DMS79 (cell line): ENCODE measurements around the gene C11orf97.
"Not testable (repeated sequence)": the region's sequence is repeated elsewhere in the genome, so short reads cannot be mapped to it uniquely, and the experiment has no call there.

ENCODE experiments used
- DNase-seq: peaks from one replicate; lab custom pipeline; 2025; lab: John Stamatoyannopoulos, UW

C11orf97 gene, protein sequence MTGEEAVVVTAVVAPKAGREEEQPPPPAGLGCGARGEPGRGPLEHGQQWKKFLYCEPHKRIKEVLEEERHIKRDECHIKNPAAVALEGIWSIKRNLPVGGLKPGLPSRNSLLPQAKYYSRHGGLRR

DNA sequence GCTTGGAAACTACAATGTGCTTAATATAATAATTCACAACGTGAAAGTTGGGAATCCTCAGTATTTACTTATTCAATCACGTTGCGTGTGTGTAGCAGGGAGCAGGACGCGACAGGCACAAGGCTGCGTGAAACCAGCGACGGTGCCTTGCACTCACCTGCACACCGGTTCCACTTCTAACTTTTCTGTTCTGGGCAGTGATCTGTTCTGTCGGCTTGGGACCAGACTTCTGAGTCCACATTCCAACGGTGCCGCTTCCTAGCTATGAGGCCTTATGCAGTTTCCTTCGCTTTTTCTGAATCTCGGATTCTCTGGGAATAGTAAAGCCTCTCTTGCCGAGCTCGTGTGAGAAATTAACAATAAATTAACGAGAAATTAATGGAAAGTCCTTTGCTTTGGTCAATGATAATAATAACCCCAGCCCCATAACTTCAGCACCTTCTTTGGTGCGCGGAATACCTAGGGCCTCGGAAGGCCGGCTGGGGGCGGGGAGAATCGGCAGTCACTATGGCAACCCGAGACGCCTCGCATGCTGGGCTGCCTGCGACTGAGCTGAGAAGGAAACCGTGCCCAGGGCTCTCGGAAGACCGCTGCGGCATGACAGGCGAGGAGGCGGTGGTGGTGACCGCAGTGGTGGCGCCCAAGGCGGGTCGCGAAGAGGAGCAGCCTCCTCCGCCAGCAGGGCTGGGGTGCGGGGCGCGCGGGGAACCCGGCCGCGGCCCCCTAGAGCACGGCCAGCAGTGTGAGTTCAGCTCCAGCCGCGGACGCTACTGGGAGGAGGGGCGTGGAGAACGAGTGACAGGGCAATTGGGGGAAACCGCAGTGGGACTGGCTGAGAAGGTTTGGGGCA lies at the start of gene C11orf97:
Gene C11orf97 (plus strand): TSS at position 530 of the 850 bp plus-strand sequence. CDS start 68 bp downstream, at position 598.
- DNase-seq: peak; percentile 51

DNA sequence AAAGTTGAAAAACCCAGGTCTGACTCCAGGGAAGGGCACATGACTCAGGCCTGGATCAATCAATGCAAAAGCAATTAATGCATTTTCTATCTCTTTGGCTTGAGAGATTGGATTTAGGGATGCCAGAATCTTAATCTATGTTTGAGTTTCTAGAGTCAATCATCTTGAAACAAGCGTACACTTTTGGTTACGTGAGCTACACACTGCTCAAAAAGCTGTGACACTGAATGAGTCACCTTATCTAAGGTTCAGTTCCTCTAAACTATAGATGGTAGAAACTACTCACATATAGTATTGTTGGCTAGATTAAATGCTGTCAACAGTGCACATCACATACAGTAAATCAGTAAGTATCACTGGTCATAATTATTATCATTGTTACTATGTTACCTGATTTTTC lies 42.8 kb upstream of the C11orf97 start:
- no peak for DNase-seq

DNA sequence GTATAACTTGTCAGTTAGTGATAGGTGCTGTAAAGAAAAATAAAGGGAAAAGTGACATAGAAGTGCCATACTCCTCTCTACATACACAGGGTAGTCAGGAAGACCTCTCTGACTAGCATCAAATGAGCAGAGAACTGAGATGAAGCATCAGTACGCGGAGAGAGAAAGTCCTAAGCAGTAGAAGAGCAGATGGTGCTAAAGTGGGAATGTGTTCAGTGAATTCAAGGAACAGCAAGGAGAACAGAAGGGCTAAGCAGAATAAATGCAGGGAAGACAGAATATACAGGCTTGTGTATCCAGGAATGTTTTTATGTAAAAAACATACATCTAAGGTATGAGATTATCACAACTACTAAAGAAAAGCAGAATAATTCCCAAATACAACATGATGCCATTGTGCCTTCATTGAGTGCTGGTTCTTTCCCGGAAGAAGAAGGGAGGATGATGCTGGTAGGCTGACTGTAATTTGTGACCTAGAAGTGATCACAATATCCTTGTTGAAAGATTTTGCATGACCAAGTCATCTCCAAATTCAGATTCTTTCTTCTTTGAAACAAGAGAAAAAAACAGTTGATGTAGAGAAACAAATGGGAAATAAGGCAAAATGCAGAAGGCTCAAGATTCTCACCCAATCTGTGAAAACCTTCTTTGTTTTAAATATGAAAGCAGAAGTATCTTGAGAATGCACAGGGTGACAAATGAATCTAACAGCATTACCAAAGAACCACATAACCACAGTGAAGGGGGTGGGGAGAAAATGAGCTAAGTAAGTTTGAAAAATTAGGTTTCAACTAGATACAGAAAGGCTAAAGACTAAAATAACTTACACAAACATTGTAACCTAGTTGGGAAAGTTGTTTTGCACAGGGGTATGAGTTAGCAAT lies 39.1 kb upstream of the C11orf97 start:
- DNase-seq: no peak

DNA sequence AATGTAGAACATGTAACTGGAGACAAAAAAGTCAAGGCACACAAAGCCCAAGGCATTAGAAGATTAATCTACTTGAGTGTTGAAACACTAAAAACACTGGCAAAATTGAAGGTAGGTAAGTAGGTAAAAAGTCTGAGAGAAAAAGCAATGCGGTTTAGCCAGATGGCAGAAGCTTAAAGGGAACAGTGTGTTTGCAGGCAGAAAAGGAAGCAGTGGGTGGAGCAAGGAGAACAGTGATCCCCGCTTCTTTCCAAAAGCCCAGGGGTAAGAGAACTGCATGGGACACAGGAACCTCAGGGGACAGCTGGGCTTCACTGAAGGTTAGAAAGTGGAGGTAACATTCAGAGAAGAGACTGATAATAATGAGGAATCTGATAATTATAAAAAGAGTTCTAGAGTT lies 34.6 kb upstream of the C11orf97 start:
- DNase-seq: no peak

DNA sequence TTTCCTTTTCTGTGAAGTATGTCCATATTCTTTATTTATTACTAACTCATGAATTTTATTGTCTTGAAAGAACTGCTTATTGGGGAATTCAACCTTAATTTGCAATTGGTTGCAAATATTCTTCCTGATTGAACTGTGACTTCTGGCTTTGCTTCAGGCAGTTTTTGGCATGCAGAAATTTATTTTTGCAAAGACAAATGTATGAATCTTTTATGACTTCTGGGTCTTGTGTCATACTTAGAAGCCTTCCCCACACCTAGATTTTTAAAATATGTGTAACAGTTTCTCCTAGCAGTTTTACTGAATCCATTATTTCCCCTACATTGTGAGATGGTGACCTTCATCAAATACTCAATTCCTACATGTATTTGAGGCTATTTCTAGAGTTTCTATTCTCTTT lies 30.9 kb upstream of the C11orf97 start:
- no peak for DNase-seq

DNA sequence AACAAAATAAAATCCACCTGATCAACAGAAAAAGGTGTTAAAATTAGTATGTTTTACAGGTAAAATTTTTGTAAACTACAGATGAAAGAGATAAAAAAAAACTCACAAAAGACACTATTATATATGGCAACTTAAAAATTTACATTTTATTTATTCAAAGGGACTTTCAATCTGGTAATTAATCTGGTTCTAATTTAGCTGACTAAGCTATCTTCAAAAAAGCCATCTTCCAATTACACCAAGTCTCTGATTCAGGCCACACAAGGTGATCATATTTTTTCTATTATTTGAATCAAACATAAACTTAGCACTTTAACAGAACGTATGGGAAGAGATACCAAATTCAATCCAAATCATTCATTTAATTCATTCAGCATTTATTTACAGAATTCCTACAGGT lies 26.2 kb upstream of the C11orf97 start:
- DNase-seq: no peak

DNA sequence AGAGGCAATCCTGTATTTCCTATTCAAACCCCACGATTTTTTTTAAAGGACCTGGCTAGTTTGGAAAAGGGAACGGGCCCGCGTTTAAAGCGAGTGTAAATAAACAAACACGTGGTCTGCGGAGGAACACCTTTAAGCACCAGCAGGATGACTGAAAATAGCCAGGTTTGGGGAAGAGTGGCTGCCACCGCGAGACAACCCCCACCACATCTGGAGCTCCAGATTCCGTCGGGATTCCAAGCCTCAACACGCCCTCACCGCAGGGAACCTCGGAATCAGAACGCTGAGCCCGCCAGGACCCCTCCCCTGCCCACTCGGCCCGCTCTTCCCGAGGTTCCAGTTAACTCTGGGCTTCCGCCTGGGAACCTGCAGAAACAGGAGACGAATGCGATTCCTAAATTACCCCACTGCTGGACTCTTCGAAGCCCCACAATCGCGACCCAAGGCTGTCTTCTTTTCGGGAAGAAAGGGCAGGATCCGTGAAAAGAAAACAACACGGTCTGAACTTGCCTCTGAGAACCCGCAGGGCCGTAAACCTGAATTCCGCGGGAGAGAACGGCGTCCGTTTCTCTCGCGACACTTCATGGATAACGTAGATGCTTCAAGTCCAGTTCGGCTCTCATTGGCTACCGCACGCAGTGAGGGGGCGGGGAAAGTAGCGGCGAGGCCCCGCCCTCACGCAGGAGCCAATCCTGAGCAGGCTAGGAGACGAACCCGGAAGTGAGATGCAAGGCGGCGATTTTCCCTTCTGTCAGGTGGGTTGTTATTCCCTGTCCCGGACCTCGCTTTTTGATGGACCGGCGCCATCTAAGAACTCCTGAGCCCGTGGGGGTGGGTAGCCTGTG lies 18.8 kb upstream of the C11orf97 start, which contains the start of the genes ANKRD49 and MRE11:
Gene ANKRD49 (plus strand): TSS at position 704 of the 845 bp plus-strand sequence. CDS start 2,710 bp downstream, outside the sequence.
Gene MRE11 (minus strand): TSS at position 564 of the 845 bp plus-strand sequence. CDS start 1,043 bp downstream, outside the sequence.
- DNase-seq: peak; percentile 99

DNA sequence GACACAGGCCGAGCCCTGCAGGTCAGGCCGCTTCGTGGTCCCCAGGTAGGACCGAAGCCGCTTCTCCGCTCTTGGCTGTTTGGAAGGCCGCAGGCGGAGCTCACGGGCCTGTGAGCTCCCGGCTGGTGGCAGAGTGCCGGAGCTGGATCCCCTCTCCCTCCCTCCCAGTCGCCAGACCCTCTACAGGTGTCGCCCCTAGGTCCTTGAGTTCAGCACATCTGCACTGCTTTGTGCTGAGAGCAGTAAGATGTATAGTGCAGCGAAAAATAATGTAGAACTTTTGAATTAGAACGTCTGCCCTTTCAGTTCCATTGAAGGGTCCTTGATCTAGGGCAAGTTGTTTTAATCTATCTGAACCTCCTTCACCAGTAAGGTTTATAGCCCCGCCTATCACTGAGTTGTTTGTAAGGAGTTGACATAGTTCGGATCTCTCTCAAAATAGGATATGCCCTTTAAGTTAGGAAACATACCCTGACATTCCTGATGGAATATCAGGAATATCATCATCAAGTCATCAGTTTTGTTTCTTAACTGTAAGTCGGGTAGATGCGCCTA lies 18.1 kb upstream of the C11orf97 start:
- no peak for DNase-seq

DNA sequence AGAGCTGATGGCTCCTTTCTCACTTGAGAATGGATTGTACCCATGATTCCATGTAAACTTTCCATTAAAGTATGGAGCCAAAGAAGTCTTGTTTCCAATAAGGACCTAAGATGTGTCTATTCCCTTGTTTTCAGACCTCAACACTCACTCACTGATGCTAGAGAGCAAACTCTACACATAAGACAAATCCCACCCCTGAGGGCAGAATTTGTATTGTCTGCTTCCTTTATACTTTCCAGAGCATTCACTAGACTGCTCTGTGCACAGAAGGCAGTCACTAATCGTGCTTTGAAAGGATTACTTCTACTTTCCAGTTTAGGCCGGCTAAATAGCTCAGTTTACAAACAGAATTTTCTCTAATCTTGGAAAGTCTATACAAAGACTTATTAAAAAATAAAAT lies 12.1 kb upstream of the C11orf97 start:
- DNase-seq: no peak

DNA sequence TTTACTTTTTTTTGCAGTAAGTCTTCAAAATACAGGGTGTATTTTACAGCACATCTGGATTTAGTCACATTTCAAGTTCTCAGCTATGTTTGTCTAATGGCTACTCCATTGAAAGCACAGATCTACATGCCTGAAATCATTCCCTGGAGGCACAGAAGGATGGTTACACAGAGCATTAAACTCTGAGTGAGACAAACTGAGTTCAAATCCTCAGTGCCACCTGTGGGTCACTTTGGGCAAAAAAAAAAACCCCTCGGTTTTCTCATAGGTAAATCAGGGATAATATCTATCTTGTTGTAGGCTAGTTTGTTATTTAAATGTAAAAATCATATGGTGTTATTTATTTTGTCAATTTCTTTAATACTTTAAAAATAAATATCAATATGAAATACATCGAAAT lies 10.7 kb upstream of the C11orf97 start:
- no peak for DNase-seq

DNA sequence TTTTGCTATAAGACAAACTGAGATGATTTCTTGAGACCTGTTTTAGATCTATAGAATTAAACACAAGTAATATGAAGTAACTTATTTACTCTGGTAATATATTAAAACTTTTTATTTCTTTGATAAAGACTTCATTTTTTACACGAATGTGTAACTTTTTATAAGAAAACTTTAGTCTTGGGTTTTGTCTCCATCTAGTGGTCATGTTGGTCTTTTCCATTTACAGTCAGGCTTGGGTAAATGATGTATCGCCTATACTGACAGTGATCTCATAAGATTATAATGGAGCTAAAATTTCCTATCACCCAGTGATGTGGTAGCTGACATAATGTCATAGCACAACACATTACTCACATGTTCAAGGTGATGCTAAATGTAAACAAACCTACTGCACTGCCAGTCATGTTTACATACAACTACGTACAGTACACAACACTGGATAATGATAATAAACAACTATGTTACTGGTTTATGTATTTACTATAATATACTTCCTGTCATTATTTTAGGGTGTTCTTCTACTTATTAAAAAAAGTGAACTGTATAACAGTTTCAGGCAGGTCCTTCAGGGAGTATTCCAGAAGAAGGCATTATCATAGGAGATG lies 7.5 kb upstream of the C11orf97 start:
- DNase-seq: no peak

DNA sequence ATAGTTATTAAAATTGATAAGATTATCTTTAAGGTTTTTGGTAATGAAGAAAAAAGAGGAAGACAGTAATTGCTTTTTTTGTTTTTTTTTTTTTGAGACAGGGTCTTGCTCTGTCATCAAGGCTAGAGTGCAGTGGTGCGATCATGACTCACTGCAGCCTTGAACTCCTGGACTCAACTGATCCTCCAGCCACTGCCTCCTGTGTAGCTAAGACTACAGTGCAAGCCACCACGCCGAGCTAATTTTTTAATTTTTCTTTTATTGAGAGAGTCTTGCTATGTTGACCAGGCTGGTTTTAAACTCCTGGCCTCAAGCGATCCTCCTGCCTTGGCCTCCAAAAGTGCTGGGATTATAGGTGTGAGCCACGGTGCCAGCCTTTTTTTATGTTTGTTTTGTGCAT lies 5.7 kb upstream of the C11orf97 start:
- not testable (repeated sequence) for DNase-seq

DNA sequence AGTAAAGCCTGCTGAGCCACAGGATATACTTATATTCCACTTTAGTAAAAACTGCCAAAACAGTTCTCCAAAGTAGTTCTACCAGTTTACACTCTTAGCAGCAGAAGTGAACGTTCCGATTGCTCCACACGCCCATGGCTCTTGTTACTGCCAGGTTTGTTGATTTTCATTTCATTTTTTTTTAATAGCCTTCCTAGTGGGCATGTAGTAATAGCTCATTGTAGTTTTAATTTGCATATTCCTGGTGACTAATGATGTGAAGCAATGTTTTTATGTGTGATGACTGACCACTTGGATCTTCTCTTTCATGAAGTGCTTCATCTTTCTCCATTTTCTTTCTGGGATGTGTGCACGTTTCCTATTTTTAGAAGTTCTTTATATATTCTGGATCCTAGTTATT lies 4.8 kb upstream of the C11orf97 start:
- no peak for DNase-seq

DNA sequence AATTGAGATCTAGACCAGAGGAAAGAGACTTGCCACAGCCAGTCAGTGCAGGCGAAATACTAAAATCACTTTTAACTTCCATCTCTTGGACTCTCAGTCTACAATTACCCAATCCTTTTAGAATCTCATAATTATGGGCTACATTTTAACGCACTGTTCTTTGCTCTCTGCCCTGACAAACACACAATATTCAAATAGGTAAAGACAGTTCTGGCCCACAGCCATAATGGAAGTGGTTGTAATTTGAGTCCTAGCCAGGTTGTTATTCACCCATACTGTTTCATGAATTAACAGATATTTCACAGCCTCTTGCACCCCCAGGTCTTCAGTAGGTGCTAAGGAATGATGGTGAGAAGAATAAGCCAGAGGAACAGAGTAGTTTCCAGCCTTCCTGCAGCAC lies 830 bp downstream of the C11orf97 start:
- DNase-seq: peak; percentile 59

DNA sequence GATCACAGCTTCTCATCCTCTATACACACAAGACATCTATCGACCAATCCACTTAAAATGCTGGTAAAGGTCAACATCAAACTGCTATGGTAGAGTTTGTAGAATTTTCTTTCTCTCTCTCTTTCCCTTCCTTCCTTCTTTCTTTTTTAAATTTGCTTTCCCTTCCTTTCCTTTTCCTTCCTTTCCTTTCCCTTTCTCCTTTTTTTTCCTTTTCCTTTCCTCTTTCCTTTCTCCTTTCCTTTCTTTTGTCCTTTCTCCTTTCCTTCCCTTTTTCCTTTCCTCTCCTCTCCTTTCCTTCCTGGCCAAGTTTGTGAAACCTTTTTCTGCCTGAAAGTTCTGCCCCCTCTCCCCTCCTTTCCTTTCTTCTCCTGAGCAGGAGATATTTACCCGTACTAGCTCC lies 3.1 kb downstream of the C11orf97 start:
- no peak for DNase-seq

DNA sequence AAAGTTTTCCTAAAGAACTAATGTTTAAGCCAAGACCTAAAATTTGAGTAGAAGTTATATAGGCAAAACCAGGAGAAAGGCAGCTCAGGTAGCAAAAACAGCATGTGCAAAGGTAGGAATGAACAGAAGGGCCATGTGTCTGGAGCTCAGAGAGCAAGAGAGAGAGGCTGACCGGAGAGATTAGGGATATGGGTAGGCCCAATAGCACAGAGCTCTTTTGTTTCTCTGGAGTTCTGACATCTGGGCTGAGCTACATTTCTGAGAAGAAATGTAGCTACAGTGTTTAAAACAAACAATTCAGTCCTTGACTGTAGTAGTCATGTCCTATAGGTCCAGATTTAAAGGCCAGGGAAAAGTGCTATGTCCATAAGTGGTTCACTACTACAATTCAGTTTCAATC lies 4.5 kb downstream of the C11orf97 start:
- no peak for DNase-seq

DNA sequence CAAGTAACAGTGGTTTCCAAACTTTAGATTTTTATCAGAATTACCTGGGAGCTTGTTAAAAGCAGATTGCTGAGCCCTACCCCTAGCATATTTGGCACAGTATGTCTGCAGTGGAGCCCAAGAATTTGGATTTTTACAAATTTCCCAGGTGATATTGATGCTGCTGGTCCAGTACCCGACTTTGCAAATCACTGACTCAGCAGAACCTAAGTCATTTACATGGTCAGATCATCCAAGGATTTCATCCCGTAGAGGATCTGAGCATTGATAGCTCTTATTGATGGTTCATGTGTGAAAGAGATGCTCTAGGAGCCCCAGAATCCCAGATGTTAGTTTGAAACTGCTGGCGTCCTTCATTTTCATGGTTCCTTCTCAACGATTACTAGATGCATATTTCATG lies 6.0 kb downstream of the C11orf97 start:
- DNase-seq: no peak

DNA sequence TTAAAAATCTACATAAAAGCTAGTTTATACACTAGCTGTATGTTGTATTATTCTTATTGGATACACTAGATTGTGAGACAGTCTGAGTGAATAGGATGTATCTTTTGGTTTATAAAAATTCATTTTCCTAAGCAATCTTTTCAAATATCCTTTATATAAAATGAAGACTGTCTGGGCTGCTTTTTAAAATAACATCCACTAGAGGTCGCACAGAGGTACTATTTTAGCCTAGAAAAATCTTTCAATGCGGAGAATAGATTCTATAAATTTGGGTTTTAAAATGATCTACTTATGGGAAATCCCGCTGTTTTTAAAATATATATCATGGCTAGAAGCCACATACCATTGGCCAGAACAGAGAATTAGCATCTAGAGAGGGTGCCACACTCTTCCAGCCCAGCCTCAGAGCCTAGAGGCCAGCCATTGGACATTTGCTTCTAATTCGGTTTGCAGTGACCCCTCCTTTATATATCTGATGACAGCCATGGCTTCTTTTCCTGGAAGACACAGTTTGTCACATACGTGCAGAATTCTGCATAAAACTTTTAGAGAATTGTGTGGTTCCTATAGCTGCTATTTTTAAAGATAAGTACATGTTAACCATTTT lies 7.3 kb downstream of the C11orf97 start:
- no peak for DNase-seq

DNA sequence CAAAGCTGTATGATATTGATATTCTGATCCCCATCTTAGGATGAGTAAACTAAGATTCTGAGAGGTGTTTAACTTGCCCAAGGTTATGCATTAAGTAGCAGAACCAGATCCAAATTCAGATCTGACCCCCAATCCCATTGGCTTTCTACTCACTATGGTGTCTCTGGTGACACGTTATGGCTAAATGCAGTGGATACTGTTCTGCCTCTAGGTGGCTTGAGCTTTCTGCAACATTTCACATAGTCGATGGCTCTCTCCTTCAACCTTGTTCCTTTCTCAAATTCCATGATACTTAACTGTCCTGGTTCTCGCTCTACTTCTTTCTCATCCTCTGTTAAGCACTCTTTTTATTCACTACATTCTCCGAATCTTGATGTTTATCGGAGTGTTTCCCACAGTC lies 9.4 kb downstream of the C11orf97 start:
- DNase-seq: no peak

DNA sequence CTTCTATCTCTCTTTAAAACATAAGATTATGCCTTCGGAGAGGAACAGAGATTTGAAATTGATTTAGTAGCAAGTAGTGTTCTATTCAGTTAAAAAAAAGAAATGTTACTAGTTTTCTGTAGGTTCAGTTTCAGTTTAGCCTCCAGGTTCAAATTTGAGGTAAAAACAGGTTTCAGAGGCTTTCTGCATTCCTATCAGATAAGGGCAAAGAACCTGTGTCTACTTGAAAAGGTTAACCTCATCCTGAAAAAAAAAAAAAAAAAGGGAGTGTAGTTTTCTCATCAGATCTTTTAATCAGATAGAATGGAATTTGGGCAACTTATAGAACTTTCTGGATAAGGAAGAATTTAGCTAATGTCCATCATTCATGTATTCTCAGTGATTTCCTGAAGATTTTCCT lies 12.1 kb downstream of the C11orf97 start:
- DNase-seq: no peak
